Dendritic cell treated with granulocyte-macrophage colony-stimulating factor and Interleukin-4, amounts not matched to agents 40 ng/mL and 50 ng/mL, for 4 days (primary cell): ENCODE data around the gene LGR6.

Source experiments
- H3K27ac Mint-ChIP-seq: one replicate; pipeline ENCODE4 v1.8.0; 2022; ENCODE audit warnings: mild to moderate bottlenecking, mixed read lengths
- H3K27me3 Mint-ChIP-seq: one replicate; pipeline ENCODE4 v1.8.0; 2022; ENCODE audit warnings: mild to moderate bottlenecking, mixed read lengths
- H3K36me3 Mint-ChIP-seq: one replicate; pipeline ENCODE4 v1.8.0; 2022; ENCODE audit warnings: low read depth, mixed read lengths
- H3K4me1 Mint-ChIP-seq: one replicate; pipeline ENCODE4 v1.8.0; 2022; ENCODE audit warnings: low read depth, mixed read lengths
- H3K4me3 Mint-ChIP-seq: one replicate; pipeline ENCODE4 v1.8.0; 2022; ENCODE audit warnings: mild to moderate bottlenecking, moderate library complexity, mixed read lengths
- H3K9me3 Mint-ChIP-seq: one replicate; pipeline ENCODE4 v1.8.0; 2022; ENCODE audit warnings: mixed read lengths
- intact Hi-C: fragments of 100-400 bp; cut with micrococcal nuclease; formaldehyde crosslinking; loops from one replicate; pipeline ENCODE4 v1.15.0; 2022

The LGR6 gene

DNA sequence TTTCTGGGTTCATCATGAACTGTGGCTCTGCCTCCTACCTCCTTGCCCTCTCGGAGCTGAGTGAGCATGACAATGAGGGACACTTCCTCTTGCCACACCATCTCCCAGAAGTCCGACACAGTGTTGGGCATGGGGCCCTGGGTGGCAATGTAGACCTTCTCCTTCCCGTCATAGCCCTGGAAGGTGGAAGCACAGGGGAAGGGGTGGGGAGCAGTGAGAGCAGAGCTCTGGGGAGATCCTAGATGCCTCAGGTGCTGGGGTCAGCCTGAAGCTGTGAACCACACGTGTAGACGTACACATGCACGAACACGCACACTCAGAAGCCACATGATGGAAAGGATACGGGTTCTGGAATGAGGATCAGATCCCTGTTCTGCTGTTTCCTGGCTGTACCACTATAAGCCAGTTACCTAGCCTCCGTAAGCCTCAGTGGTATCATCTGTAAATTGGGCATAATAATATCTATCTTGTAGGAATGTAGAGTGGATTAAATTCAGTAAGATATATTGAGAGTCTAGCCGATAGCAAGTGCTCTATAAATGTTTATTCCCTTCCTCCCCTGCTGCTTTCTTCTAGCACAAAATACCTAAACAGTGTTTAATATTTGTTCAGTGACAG is 39.3 kb upstream of the LGR6 start:
- Mint-ChIP-seq H3K4me1 (peaks cover 52% of the 10 kb centered on the region), H3K36me3 (peaks cover 96% of the 10 kb centered on the region), H3K27me3 (no peaks in the 10 kb centered on the region), H3K9me3 (no peaks in the 10 kb centered on the region), H3K4me3 (no peak overlapping the region), H3K27ac (no peak overlapping the region)
- intact Hi-C loops: no loop called here

GRCh38 chr1:202154766-202155477 is 38.7 kb upstream of the LGR6 start:
- peaks cover 58% of the 10 kb centered on the region for H3K4me1 Mint-ChIP-seq
- H3K36me3 Mint-ChIP-seq: peaks cover 92% of the 10 kb centered on the region
- intact Hi-C loops: no loop called here
- no peak overlapping the region for H3K4me3 Mint-ChIP-seq
- H3K27me3 Mint-ChIP-seq: no peaks in the 10 kb centered on the region
- no peak overlapping the region for H3K27ac Mint-ChIP-seq
- no peaks in the 10 kb centered on the region for H3K9me3 Mint-ChIP-seq

DNA sequence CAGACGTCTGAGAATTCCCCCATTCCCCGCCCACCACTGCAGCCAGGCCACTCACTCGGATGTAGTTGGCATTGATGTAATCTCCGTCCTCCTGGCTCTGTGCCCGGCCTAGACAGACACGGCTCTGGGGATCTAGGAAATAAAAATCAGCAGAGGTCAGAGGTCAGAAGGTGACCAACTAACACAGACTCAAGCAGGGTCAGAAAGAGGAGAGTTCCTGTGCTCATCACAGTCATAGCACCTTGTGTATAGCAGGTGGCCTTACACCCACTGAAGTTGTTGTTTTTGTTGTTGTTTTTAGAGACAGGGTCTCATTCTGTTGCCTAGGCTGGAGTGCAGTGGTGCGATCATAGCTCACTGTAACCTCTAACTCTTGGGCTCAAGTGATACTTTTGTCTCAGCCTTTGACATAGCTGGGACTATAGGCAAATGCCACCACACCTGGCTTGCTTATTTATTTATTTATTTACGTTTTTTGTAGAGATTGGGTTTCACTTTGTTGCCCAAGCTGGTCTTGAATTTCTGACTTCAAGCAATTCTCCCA is 38.0 kb upstream of the LGR6 start:
- Mint-ChIP-seq H3K4me1 (peaks cover 65% of the 10 kb centered on the region), H3K27ac (no peak overlapping the region), H3K36me3 (peaks cover 92% of the 10 kb centered on the region), H3K27me3 (no peaks in the 10 kb centered on the region), H3K9me3 (no peaks in the 10 kb centered on the region), H3K4me3 (no peak overlapping the region)
- intact Hi-C loops: no loop called here

GRCh38 chr1:202156590-202156989 is 37.0 kb upstream of the LGR6 start:
- Mint-ChIP-seq H3K4me3 (no peak overlapping the region), H3K27ac (no peak overlapping the region), H3K36me3 (peaks cover 86% of the 10 kb centered on the region)

DNA sequence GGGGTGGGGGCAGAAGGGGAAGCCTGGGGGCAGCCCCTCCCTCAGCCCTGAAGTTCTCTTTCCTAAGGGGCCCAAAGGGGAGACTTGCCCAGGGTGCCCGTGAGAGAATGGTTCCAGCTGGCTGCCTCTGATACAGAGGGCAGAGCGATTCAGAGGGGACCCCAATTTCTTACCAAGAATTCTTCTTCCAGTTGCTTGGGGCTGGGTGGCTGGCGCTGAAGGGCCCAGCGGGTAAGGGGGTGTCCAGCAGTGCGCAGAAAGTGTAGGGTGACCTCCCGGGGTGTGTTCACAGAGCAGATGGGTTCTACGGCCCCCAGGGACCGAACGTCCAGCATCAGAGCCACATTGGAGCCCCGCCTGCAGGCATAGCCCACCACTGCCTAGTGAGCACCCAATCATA is 35.7 kb upstream of the LGR6 start:
- intact Hi-C loops: no loop called here
- H3K27ac Mint-ChIP-seq: no peak overlapping the region
- H3K9me3 Mint-ChIP-seq: no peaks in the 10 kb centered on the region
- peaks cover 1% of the 10 kb centered on the region for H3K27me3 Mint-ChIP-seq
- H3K36me3 Mint-ChIP-seq: peaks cover 74% of the 10 kb centered on the region
- no peak overlapping the region for H3K4me3 Mint-ChIP-seq
- H3K4me1 Mint-ChIP-seq: peaks cover 89% of the 10 kb centered on the region

More at GRCh38 chr1:202156590-202156989, 37.0 kb upstream of the LGR6 start:
- H3K9me3 Mint-ChIP-seq: no peaks in the 10 kb centered on the region
- no peaks in the 10 kb centered on the region for H3K27me3 Mint-ChIP-seq
- peaks cover 75% of the 10 kb centered on the region for H3K4me1 Mint-ChIP-seq
- intact Hi-C loops: no loop called here

- Mint-ChIP-seq H3K4me1 (peaks cover 92% of the 10 kb centered on the region), H3K27ac (peak overlapping the region; percentile 92), H3K9me3 (no peaks in the 10 kb centered on the region), H3K36me3 (peaks cover 64% of the 10 kb centered on the region), H3K4me3 (peak overlapping the region; percentile 95), H3K27me3 (peaks cover 1% of the 10 kb centered on the region)
- intact Hi-C loops: no loop called here
Observed at GRCh38 chr1:202158810-202159533, 34.6 kb upstream of the LGR6 start.

GRCh38 chr1:202159534-202160371 is 33.8 kb upstream of the LGR6 start:
- Mint-ChIP-seq H3K4me3 (peak overlapping the region; percentile 95), H3K4me1 (peaks cover 96% of the 10 kb centered on the region)
- intact Hi-C loops: no loop called here

DNA sequence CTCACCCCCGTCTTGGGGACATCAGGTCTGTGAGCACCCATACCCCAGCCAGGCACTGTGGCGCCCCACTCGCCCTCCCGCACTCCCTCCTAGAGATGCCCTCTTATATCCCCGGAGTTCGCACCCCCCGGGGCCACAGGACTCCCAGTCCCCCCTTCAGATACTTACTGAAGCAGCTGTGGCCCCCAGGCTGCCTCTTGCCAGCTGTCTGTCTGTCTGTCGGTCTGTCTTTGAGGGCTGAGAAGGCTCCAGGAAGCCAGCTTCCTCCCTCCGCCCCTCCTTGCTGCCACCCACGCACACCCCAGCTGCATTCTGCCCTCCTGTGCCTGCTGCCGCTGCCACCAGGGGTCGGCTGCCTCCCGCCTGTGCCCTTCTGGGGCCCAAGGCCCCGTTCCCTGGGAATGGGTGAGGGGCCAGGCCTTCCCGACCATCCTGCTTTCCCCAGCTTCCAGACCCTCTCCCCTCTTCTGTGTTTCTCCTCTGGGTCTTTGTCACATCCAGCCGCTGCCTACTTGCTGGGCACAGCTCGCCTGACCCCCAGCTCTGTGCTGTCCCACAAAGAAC is 33.1 kb upstream of the LGR6 start, which contains the start of gene PTPN7:
PTPN7 (minus strand) TSS at position 226 of the 564 bp plus-strand sequence. CDS start 1,200 bp downstream, outside the sequence.
- Mint-ChIP-seq H3K4me3 (peak within 1 kb of the TSS; percentile 95), H3K9me3 (no peaks in the 10 kb centered on the region), H3K27me3 (peaks cover 1% of the 10 kb centered on the region), H3K36me3 (peaks cover 50% of the 10 kb centered on the region), H3K4me1 (peaks cover 92% of the 10 kb centered on the region), H3K27ac (peak within 1 kb of the TSS; percentile 92)
- intact Hi-C loops: no loop called here

More at GRCh38 chr1:202159534-202160371, 33.8 kb upstream of the LGR6 start:
- Mint-ChIP-seq H3K9me3 (no peaks in the 10 kb centered on the region), H3K36me3 (peaks cover 56% of the 10 kb centered on the region), H3K27ac (peak overlapping the region; percentile 92), H3K27me3 (peaks cover 1% of the 10 kb centered on the region)

DNA sequence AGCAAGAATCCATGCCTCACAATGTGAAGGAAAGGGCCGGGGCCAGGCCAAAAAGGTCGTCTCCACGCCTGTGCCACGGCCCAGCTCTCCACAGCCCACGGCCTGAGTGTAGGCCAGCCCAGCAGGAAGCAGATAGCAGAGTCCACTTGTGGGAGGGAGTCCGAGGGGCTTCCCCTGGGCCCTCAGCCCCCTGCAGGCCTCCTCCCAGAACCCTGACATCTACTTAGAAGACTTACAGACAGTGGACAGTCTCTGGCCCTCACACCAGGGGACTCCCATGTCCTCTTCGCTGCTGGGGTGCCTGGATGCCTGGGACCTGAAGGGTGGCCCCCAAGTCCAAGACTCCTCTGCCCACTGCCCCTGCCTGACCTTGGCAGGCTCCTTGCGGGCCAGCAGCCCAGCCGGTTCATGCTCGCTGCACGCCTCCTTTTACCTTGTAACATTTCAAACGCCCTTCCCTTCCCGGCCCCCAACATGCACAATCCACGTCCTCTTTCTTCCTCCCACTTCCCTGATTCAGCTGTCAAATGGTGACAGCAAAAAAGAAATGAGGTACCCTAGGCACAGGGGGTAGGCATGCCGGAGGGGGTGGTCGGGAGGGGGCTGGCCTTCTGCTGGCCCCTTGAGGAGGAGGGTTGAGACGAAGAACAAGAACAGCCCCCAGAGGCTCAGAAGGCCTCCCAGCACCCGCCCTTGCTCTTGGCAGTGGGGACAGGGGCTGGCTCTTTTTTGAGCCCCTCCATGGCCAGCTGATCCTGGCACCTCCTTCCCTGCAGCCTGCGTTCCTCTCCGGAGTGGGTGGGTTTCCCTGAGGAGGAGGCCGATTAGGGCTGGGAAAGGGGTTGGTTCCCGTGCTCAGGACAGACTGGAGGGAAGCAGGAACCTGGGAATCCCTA is 32.2 kb upstream of the LGR6 start:
- Mint-ChIP-seq H3K9me3 (no peaks in the 10 kb centered on the region), H3K27ac (peak overlapping the region; percentile 92), H3K36me3 (peaks cover 42% of the 10 kb centered on the region), H3K4me1 (peaks cover 82% of the 10 kb centered on the region), H3K4me3 (peak overlapping the region; percentile 95), H3K27me3 (peaks cover 1% of the 10 kb centered on the region)
- intact Hi-C loops: no loop called here

GRCh38 chr1:202162047-202162417 is 31.6 kb upstream of the LGR6 start:
- H3K36me3 Mint-ChIP-seq: peaks cover 36% of the 10 kb centered on the region
- no peak overlapping the region for H3K4me3 Mint-ChIP-seq
- intact Hi-C loops: no loop called here
- H3K9me3 Mint-ChIP-seq: no peaks in the 10 kb centered on the region
- peaks cover 1% of the 10 kb centered on the region for H3K27me3 Mint-ChIP-seq
- peaks cover 76% of the 10 kb centered on the region for H3K4me1 Mint-ChIP-seq
- peak overlapping the region; percentile 92 for H3K27ac Mint-ChIP-seq

GRCh38 chr1:202162418-202163280 is 30.9 kb upstream of the LGR6 start:
- Mint-ChIP-seq H3K36me3 (peaks cover 30% of the 10 kb centered on the region), H3K4me1 (peaks cover 70% of the 10 kb centered on the region), H3K4me3 (no peak overlapping the region), H3K9me3 (no peaks in the 10 kb centered on the region), H3K27me3 (peaks cover 7% of the 10 kb centered on the region), H3K27ac (peak overlapping the region; percentile 92)
- intact Hi-C loops: no loop called here
